RWPE2 (cell line): ENCODE results near the gene MEIOSIN.

Source experiments
- ATAC-seq: fragments of 200-7000 bp; cut with Tn5 transposase; 3 replicates; pipeline ENCODE4 v1.9.1; 2021; ENCODE audit warnings: low read depth
- DNase-seq: peaks from one replicate; pipeline ENCODE4 v3.0.0-alpha.2; 2020; ENCODE audit warnings: low spot score
- H3K27ac ChIP-seq: fragments of 450-650 bp; 2 replicates; pipeline ENCODE4 v1.5.1; 2017; ENCODE audit warnings: mild to moderate bottlenecking; ENCODE audit not compliant: poor library complexity, severe bottlenecking
- H3K27me3 ChIP-seq: fragments of 250-450 bp; sonication (Bioruptor Pico); 2 replicates; pipeline ENCODE4 v1.5.1; 2021; ENCODE audit warnings: mild to moderate bottlenecking, moderate library complexity; ENCODE audit not compliant: insufficient read depth, poor library complexity, severe bottlenecking
- H3K36me3 ChIP-seq: fragments of 250-450 bp; sonication (Bioruptor Pico); 2 replicates; pipeline ENCODE4 v1.5.1; 2020; ENCODE audit warnings: low read depth, mild to moderate bottlenecking, moderate library complexity
- H3K4me1 ChIP-seq: fragments of 250-450 bp; sonication (Bioruptor Pico); 2 replicates; pipeline ENCODE4 v1.5.1; 2021; ENCODE audit warnings: mild to moderate bottlenecking, moderate library complexity; ENCODE audit not compliant: insufficient read depth, poor library complexity, severe bottlenecking
- H3K4me3 ChIP-seq: fragments of 250-450 bp; sonication (Bioruptor Pico); 2 replicates; pipeline ENCODE4 v1.5.1; 2021; ENCODE audit warnings: mild to moderate bottlenecking, moderate library complexity; ENCODE audit not compliant: severe bottlenecking
- H3K9me3 ChIP-seq: fragments of 250-450 bp; sonication (Bioruptor Pico); 2 replicates; pipeline ENCODE4 v1.5.1; 2021; ENCODE audit warnings: mild to moderate bottlenecking, moderate library complexity; ENCODE audit not compliant: severe bottlenecking
- CTCF ChIP-seq: fragments of 450-650 bp; IDR thresholded peaks from one replicate; pipeline ENCODE4 v1.5.1; 2017; ENCODE audit warnings: mild to moderate bottlenecking, moderate library complexity; ENCODE audit not compliant: poor library complexity, severe bottlenecking

MEIOSIN gene

GRCh38 chr19:45764945-45765701 lies 31.9 kb downstream of the MEIOSIN start:
- Histone ChIP-seq H3K4me1 (no peaks in the 10 kb centered on the region), H3K36me3 (no peaks in the 10 kb centered on the region), H3K9me3 (no peaks in the 10 kb centered on the region), H3K27me3 (no peaks in the 10 kb centered on the region), H3K27ac (no peak overlapping the region), H3K4me3 (no peak overlapping the region)
- DNase-seq (no peak), ATAC-seq (no peak)
- TF ChIP-seq CTCF = no peak

- H3K4me1 ChIP-seq = no peaks in the 10 kb centered on the region
- no peak for TF ChIP-seq CTCF
- H3K4me3 ChIP-seq = no peak overlapping the region
- peak overlapping the region; percentile 86 for H3K27ac ChIP-seq
- H3K27me3 ChIP-seq = no peaks in the 10 kb centered on the region
- DNase-seq (no peak), ATAC-seq (no peak)
- no peaks in the 10 kb centered on the region for H3K36me3 ChIP-seq
- no peaks in the 10 kb centered on the region for H3K9me3 ChIP-seq
These were observed 32.6 kb downstream of the MEIOSIN start for GRCh38 chr19:45765702-45766295.

GRCh38 chr19:45766296-45766868 lies 33.1 kb downstream of the MEIOSIN start:
- Histone ChIP-seq H3K9me3 (no peaks in the 10 kb centered on the region), H3K4me1 (no peaks in the 10 kb centered on the region), H3K27ac (peak overlapping the region; percentile 86), H3K27me3 (no peaks in the 10 kb centered on the region), H3K36me3 (no peaks in the 10 kb centered on the region), H3K4me3 (peak overlapping the region; percentile 95)
- no peak for TF ChIP-seq CTCF
- ATAC-seq (no peak), DNase-seq (no peak)

- Histone ChIP-seq H3K27me3 (no peaks in the 10 kb centered on the region), H3K27ac (peak overlapping the region; percentile 86), H3K4me1 (no peaks in the 10 kb centered on the region), H3K9me3 (no peaks in the 10 kb centered on the region), H3K36me3 (no peaks in the 10 kb centered on the region), H3K4me3 (peak overlapping the region; percentile 95)
- DNase-seq (no peak), ATAC-seq (no peak)
- TF ChIP-seq CTCF = no peak
These were observed 33.7 kb downstream of the MEIOSIN start for GRCh38 chr19:45766869-45767346.

GRCh38 chr19:45767410-45767880 lies 34.2 kb downstream of the MEIOSIN start:
- peak; percentile 28 for ATAC-seq
- DNase-seq = no peak
- no peaks in the 10 kb centered on the region for H3K27me3 ChIP-seq
- peak overlapping the region; percentile 86 for H3K27ac ChIP-seq
- H3K4me3 ChIP-seq = peak overlapping the region; percentile 95
- TF ChIP-seq CTCF = no peak
- no peaks in the 10 kb centered on the region for H3K4me1 ChIP-seq
- H3K9me3 ChIP-seq = no peaks in the 10 kb centered on the region
- no peaks in the 10 kb centered on the region for H3K36me3 ChIP-seq
